ENCODE measurements around the gene CRIM1. TPM values are rescaled to one million over a fixed set of nuclear protein-coding genes. Genes with fewer than 3 reads are reported as not detected.

CRIM1 gene
- total RNA-seq, 1 experiment from 2014 or later, result 24.1 TPM

GRCh38 chr2:36526226-36526625, 170.6 kb downstream of the CRIM1 start:
- POLR2A ChIA-PET, result no interaction called here
- no peak for ATAC-seq

More at GRCh38 chr2:36526226-36526625, 170.6 kb downstream of the CRIM1 start:
- CTCF ChIA-PET, result no interaction called here
- Mint-ChIP-seq H3K27me3 (ENCODE audit: low read depth) (no peaks in the 10 kb centered on the region), H3K4me1 (peaks cover 23% of the 10 kb centered on the region), H3K36me3 (peaks cover 26% of the 10 kb centered on the region), H3K27ac (no peak overlapping the region), H3K4me3 (no peak overlapping the region), H3K9me3 (no peaks in the 10 kb centered on the region)
- DNase-seq (ENCODE audit: low spot score), result no peak
- TF ChIP-seq NR3C1 (CRISPR knock-in tag; conservative IDR thresholded peaks at IDR 0.05; ENCODE audit: low read depth), result no peak
- TF ChIP-seq ZMAT4 (CRISPR knock-in tag; IDR thresholded peaks at IDR 0.05), result no peak
- no peak for TF ChIP-seq CBFB (CRISPR knock-in tag; IDR thresholded peaks at IDR 0.05; ENCODE audit: low read depth)
- no peak for TF ChIP-seq TEAD4 (CRISPR knock-in tag; IDR thresholded peaks at IDR 0.05)
- TF ChIP-seq E2F4 (CRISPR knock-in tag; IDR thresholded peaks at IDR 0.05; ENCODE audit: borderline replicate concordance, low read depth), result no peak
- no peak for TF ChIP-seq JUN (CRISPR knock-in tag; IDR thresholded peaks at IDR 0.05)
- TF ChIP-seq, protein P1, sequence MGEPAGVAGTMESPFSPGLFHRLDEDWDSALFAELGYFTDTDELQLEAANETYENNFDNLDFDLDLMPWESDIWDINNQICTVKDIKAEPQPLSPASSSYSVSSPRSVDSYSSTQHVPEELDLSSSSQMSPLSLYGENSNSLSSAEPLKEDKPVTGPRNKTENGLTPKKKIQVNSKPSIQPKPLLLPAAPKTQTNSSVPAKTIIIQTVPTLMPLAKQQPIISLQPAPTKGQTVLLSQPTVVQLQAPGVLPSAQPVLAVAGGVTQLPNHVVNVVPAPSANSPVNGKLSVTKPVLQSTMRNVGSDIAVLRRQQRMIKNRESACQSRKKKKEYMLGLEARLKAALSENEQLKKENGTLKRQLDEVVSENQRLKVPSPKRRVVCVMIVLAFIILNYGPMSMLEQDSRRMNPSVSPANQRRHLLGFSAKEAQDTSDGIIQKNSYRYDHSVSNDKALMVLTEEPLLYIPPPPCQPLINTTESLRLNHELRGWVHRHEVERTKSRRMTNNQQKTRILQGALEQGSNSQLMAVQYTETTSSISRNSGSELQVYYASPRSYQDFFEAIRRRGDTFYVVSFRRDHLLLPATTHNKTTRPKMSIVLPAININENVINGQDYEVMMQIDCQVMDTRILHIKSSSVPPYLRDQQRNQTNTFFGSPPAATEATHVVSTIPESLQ (CRISPR knock-in tag; IDR thresholded peaks at IDR 0.05), result no peak
- TF ChIP-seq NFATC4 (CRISPR knock-in tag; IDR thresholded peaks at IDR 0.05), result no peak
- no peak for TF ChIP-seq TEAD1 (CRISPR knock-in tag; IDR thresholded peaks at IDR 0.05)
- no peak for TF ChIP-seq NR1H2 (CRISPR knock-in tag; IDR thresholded peaks at IDR 0.05)
- no peak for TF ChIP-seq SP1 (CRISPR knock-in tag; conservative IDR thresholded peaks at IDR 0.05)
- no peak for TF ChIP-seq PREB (CRISPR knock-in tag; IDR thresholded peaks at IDR 0.05; ENCODE audit: borderline replicate concordance)
- TF ChIP-seq ESRRA (CRISPR knock-in tag; IDR thresholded peaks at IDR 0.05; ENCODE audit: borderline replicate concordance), result no peak
- TF ChIP-seq HMGXB4 (CRISPR knock-in tag; IDR thresholded peaks at IDR 0.05), result no peak
- TF ChIP-seq, protein P2, sequence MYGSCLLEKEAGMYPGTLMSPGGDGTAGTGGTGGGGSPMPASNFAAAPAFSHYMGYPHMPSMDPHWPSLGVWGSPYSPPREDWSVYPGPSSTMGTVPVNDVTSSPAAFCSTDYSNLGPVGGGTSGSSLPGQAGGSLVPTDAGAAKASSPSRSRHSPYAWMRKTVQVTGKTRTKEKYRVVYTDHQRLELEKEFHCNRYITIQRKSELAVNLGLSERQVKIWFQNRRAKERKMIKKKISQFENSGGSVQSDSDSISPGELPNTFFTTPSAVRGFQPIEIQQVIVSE (CRISPR knock-in tag; IDR thresholded peaks at IDR 0.05; ENCODE audit: borderline replicate concordance), result no peak
- TF ChIP-seq EMX1 (CRISPR knock-in tag; IDR thresholded peaks at IDR 0.05), result no peak
- TF ChIP-seq ELF4 (CRISPR knock-in tag; IDR thresholded peaks at IDR 0.05; ENCODE audit: low read depth), result no peak
- TF ChIP-seq IRF2 (CRISPR knock-in tag; IDR thresholded peaks at IDR 0.05; ENCODE audit: borderline replicate concordance, low read depth), result no peak
- TF ChIP-seq, protein P3, sequence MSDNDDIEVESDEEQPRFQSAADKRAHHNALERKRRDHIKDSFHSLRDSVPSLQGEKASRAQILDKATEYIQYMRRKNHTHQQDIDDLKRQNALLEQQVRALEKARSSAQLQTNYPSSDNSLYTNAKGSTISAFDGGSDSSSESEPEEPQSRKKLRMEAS (CRISPR knock-in tag; IDR thresholded peaks at IDR 0.05), result no peak
- no peak for TF ChIP-seq USF1 (CRISPR knock-in tag; IDR thresholded peaks at IDR 0.05)
